Upper lobe of left lung (tissue), 4 donors: ENCODE measurements around the gene CCSER2.

Experiments
- CTCF ChIP-seq, 6 experiments: fragments of 450-650 bp in 4 of 6; fragments of 200-600 bp in 2 of 6; sonication (generic) in 2 of 6; IDR thresholded peaks; one replicate each; pipeline ENCODE4 v1.5.1; 2016 to 2019; ENCODE audit warnings: antibody characterized with exemption in 6 of 6
- EP300 ChIP-seq, 4 donors: sonication (generic); formaldehyde crosslinking; IDR thresholded peaks; one replicate each; pipeline ENCODE4 v1.5.1; 2017; ENCODE audit warnings: antibody characterized with exemption in 4 of 4, control low read depth in 2 of 4
- POLR2AphosphoS5 ChIP-seq, 2 donors: sonication (generic); formaldehyde crosslinking; IDR thresholded peaks; one replicate each; pipeline ENCODE4 v1.5.1; 2017; ENCODE audit warnings: antibody characterized with exemption in 2 of 2

GRCh38 chr10:84302223-84302622 is 26.2 kb upstream of the CCSER2 start:
- TF ChIP-seq CTCF (IDR thresholded peaks at IDR 0.05) (no peak), EP300 (IDR thresholded peaks at IDR 0.05) (no peak), POLR2AphosphoS5 (IDR thresholded peaks at IDR 0.05) (no peak)
